Suprapubic skin (tissue), 4 donors: Measurements from ENCODE around the gene ZNFX1. TPM values are rescaled to one million over a fixed set of nuclear protein-coding genes. Genes with fewer than 3 reads are reported as not detected.

Experiments used
- DNase-seq, 2 donors: peaks; one replicate each; pipeline ENCODE4 v3.0.0-alpha.2; 2019; ENCODE audit warnings: low spot score in 2 of 2
- H3K27ac ChIP-seq: fragments of 200-600 bp; sonication (generic); one replicate; pipeline ENCODE4 v1.5.1; 2019
- H3K27me3 ChIP-seq: fragments of 200-600 bp; sonication (generic); one replicate; pipeline ENCODE4 v1.5.1; 2019
- H3K36me3 ChIP-seq: fragments of 200-600 bp; sonication (generic); one replicate; pipeline ENCODE4 v1.5.1; 2019
- H3K4me1 ChIP-seq: fragments of 200-600 bp; sonication (generic); one replicate; pipeline ENCODE4 v1.5.1; 2019
- H3K4me3 ChIP-seq: fragments of 200-600 bp; sonication (generic); one replicate; pipeline ENCODE4 v1.5.1; 2019; ENCODE audit warnings: mild to moderate bottlenecking
- H3K9me3 ChIP-seq: fragments of 200-600 bp; sonication (generic); one replicate; pipeline ENCODE4 v1.5.1; 2019
- CTCF ChIP-seq, 2 donors: fragments of 200-600 bp in 1 of 2; fragments of 450-650 bp in 1 of 2; sonication (generic) in 1 of 2; IDR thresholded peaks; one replicate each; pipeline ENCODE4 v1.5.1; 2016 to 2019; ENCODE audit warnings: antibody characterized with exemption in 2 of 2, mild to moderate bottlenecking in 1 of 2, moderate library complexity in 1 of 2
- EP300 ChIP-seq: sonication (generic); formaldehyde crosslinking; IDR thresholded peaks from one replicate; pipeline ENCODE4 v1.6.1; 2017; ENCODE audit warnings: antibody characterized with exemption
- POLR2A ChIP-seq, 2 donors: fragments of 450-650 bp; IDR thresholded peaks; one replicate each; pipeline ENCODE4 v1.6.1; 2017; ENCODE audit warnings: antibody characterized with exemption in 2 of 2, mild to moderate bottlenecking in 2 of 2, moderate library complexity in 2 of 2
- POLR2AphosphoS5 ChIP-seq, 3 donors: sonication (generic); formaldehyde crosslinking; IDR thresholded peaks; one replicate each; pipeline ENCODE4 v1.6.1; 2017; ENCODE audit warnings: antibody characterized with exemption in 3 of 3
- WGBS: methylation state at CpG from one replicate; pipeline ENCODE4 v1.1.5; 2018; 5-methylcytosine and 5-hydroxymethylcytosine counted together
- total RNA-seq, 4 donors: library from RNA; depleted of rRNA; stranded (reverse); fragments of >200 nt; gene quantifications; one replicate each; pipeline ENCODE4 v1.1.0, GENCODE V29; 2016

ZNFX1 gene
- total RNA-seq, 4 donors from 2014 or later: 25.9 to 36.1 (median 33.2) TPM

GRCh38 chr20:49286689-49287551 is 9.1 kb upstream of the ZNFX1 start:
- H3K9me3 ChIP-seq: peaks cover 14% of the 10 kb centered on the region
- peaks cover 95% of the 10 kb centered on the region for H3K36me3 ChIP-seq
- no peak for DNase-seq
- no peak for TF ChIP-seq EP300
- no peak for TF ChIP-seq POLR2A (IDR thresholded peaks at IDR 0.05)
- TF ChIP-seq CTCF (IDR thresholded peaks at IDR 0.05): no peak
- H3K4me3 ChIP-seq: no peak overlapping the region
- no peak overlapping the region for H3K27ac ChIP-seq
- WGBS: 95% methylated on average over 16 of the region's 16 CpGs
- no peaks in the 10 kb centered on the region for H3K27me3 ChIP-seq
- peaks cover 11% of the 10 kb centered on the region for H3K4me1 ChIP-seq

- WGBS: 86% methylated on average over 4 of the region's 4 CpGs
- no peak overlapping the region for H3K4me3 ChIP-seq
- H3K4me1 ChIP-seq: peaks cover 21% of the 10 kb centered on the region
- no peak for DNase-seq
- H3K9me3 ChIP-seq: peaks cover 14% of the 10 kb centered on the region
- peaks cover 100% of the 10 kb centered on the region for H3K36me3 ChIP-seq
- H3K27ac ChIP-seq: no peak overlapping the region
- no peak for TF ChIP-seq POLR2AphosphoS5 (IDR thresholded peaks at IDR 0.05)
- TF ChIP-seq EP300: no peak
- TF ChIP-seq CTCF (IDR thresholded peaks at IDR 0.05): no peak
- TF ChIP-seq POLR2A (IDR thresholded peaks at IDR 0.05): no peak
- no peaks in the 10 kb centered on the region for H3K27me3 ChIP-seq
These were observed 8.1 kb upstream of the ZNFX1 start for GRCh38 chr20:49285813-49286494.

GRCh38 chr20:49285233-49285668 is 7.4 kb upstream of the ZNFX1 start:
- H3K9me3 ChIP-seq: peaks cover 14% of the 10 kb centered on the region
- H3K4me3 ChIP-seq: no peak overlapping the region
- WGBS: 93% methylated on average over 1 of the region's 1 CpG
- peaks cover 28% of the 10 kb centered on the region for H3K4me1 ChIP-seq
- TF ChIP-seq POLR2AphosphoS5 (IDR thresholded peaks at IDR 0.05) (no peak), EP300 (no peak), CTCF (IDR thresholded peaks at IDR 0.05) (no peak), POLR2A (IDR thresholded peaks at IDR 0.05) (no peak)
- no peak overlapping the region for H3K27ac ChIP-seq
- peaks cover 100% of the 10 kb centered on the region for H3K36me3 ChIP-seq
- DNase-seq: no peak
- H3K27me3 ChIP-seq: no peaks in the 10 kb centered on the region

GRCh38 chr20:49284818-49285217 is 7.0 kb upstream of the ZNFX1 start:
- no peaks in the 10 kb centered on the region for H3K27me3 ChIP-seq
- H3K9me3 ChIP-seq: peaks cover 14% of the 10 kb centered on the region
- 96% methylated on average over 5 of the region's 5 CpGs for WGBS
- H3K36me3 ChIP-seq: peaks cover 100% of the 10 kb centered on the region
- H3K4me3 ChIP-seq: no peak overlapping the region
- TF ChIP-seq EP300 (no peak), POLR2AphosphoS5 (IDR thresholded peaks at IDR 0.05) (no peak), POLR2A (IDR thresholded peaks at IDR 0.05) (no peak), CTCF (IDR thresholded peaks at IDR 0.05) (no peak)
- H3K4me1 ChIP-seq: peaks cover 32% of the 10 kb centered on the region
- no peak overlapping the region for H3K27ac ChIP-seq
- no peak for DNase-seq
